DMS53 treated with DMSO at 0.1 percent for 48 hours (cell line): ENCODE measurements around the gene EMILIN3.

ENCODE experiments used
- DNase-seq: peaks from one replicate; lab custom pipeline; 2025; ENCODE audit not compliant: unreplicated experiment; lab: John Stamatoyannopoulos, UW

Gene EMILIN3

GRCh38 chr20:41392295-41392694 lies 25.7 kb upstream of the EMILIN3 start:
- DNase-seq, result no peak

- DNase-seq, result no peak
These were observed 25.0 kb upstream of the EMILIN3 start for GRCh38 chr20:41391587-41392001.

- no peak for DNase-seq
These were observed 24.3 kb upstream of the EMILIN3 start for GRCh38 chr20:41390889-41391288.

- DNase-seq, result no peak
These were observed 20.8 kb upstream of the EMILIN3 start for GRCh38 chr20:41387444-41387851.

GRCh38 chr20:41386502-41387427 lies 20.1 kb upstream of the EMILIN3 start:
- DNase-seq, result no peak

- no peak for DNase-seq
These were observed 16.2 kb upstream of the EMILIN3 start for GRCh38 chr20:41382791-41383305.

- no peak for DNase-seq
These were observed 14.1 kb upstream of the EMILIN3 start for GRCh38 chr20:41380551-41381193.

GRCh38 chr20:41379551-41379950 lies 12.9 kb upstream of the EMILIN3 start:
- no peak for DNase-seq

GRCh38 chr20:41377275-41377674 lies 10.7 kb upstream of the EMILIN3 start:
- no peak for DNase-seq

- no peak for DNase-seq
These were observed 9.7 kb upstream of the EMILIN3 start for GRCh38 chr20:41376349-41376748.

- DNase-seq, result no peak
These were observed 9.2 kb upstream of the EMILIN3 start for GRCh38 chr20:41375846-41376245.

- DNase-seq, result no peak
These were observed 7.6 kb upstream of the EMILIN3 start for GRCh38 chr20:41373931-41374920.

GRCh38 chr20:41373251-41373783 lies 6.7 kb upstream of the EMILIN3 start:
- DNase-seq, result no peak

GRCh38 chr20:41371371-41371770 lies 4.8 kb upstream of the EMILIN3 start:
- DNase-seq, result no peak

GRCh38 chr20:41370176-41370575 lies 3.6 kb upstream of the EMILIN3 start:
- no peak for DNase-seq

- DNase-seq, result no peak
These were observed 3.1 kb upstream of the EMILIN3 start for GRCh38 chr20:41369673-41370072.

- DNase-seq, result no peak
These were observed 1.3 kb upstream of the EMILIN3 start for GRCh38 chr20:41367956-41368355.

- no peak for DNase-seq
These were observed 726 bp upstream of the EMILIN3 start for GRCh38 chr20:41367393-41367695.

GRCh38 chr20:41365777-41366545 lies 657 bp downstream of the EMILIN3 start:
- DNase-seq, result no peak
